IMR-90 (cell line): Measurements from ENCODE around the gene NHSL2. TPM values are rescaled to one million over a fixed set of nuclear protein-coding genes. Genes with fewer than 3 reads are reported as not detected.

ENCODE experiments used
- ATAC-seq: fragments of 200-7000 bp; cut with Tn5 transposase; 2 replicates; pipeline ENCODE4 v1.9.1; 2020; ENCODE audit warnings: low read depth, mild to moderate bottlenecking, moderate library complexity
- BruUV-seq: library from RNA; stranded (reverse); fragments of 400-500 nt; replicated peaks from 2 replicates; lab custom pipeline; 2021; lab: Mats Ljungman, UMichigan
- CTCF ChIA-PET: fragments of 300-600 bp; formaldehyde crosslinking; extraction: SDS; loops from one replicate; lab custom pipeline; 2021; ENCODE audit warnings: antibody characterized with exemption; lab: Yijun Ruan, JAX
- POLR2A ChIA-PET: fragments of 300-600 bp; sonication (Branson Sonifier 250); formaldehyde crosslinking; loops from one replicate; lab custom pipeline; 2022; ENCODE audit warnings: antibody characterized with exemption; ENCODE audit not compliant: unreplicated experiment; lab: Charles Lee
- DNase-seq: peaks from one replicate; pipeline ENCODE4 v3.0.0; 2013
- H2AFZ ChIP-seq: replicated peaks from 2 replicates; pipeline ENCODE3; 2013; ENCODE audit warnings: low read length, mild to moderate bottlenecking; ENCODE audit not compliant: poor library complexity
- H2AK5ac ChIP-seq: 2 replicates; pipeline ENCODE4 v1.6.1; 2013; ENCODE audit warnings: low read depth, low read length, inconsistent platforms
- H2AK9ac ChIP-seq: replicated peaks from 2 replicates; pipeline ENCODE3; 2013; ENCODE audit warnings: mild to moderate bottlenecking, low read depth, low read length, moderate library complexity; ENCODE audit not compliant: poor library complexity
- H2BK120ac ChIP-seq: 2 replicates; pipeline ENCODE4 v1.6.1; 2013; ENCODE audit warnings: low read depth, low read length, inconsistent platforms
- H2BK15ac ChIP-seq: 3 replicates; pipeline ENCODE4 v1.6.1; 2013; ENCODE audit warnings: low read depth, low read length, inconsistent platforms
- H2BK20ac ChIP-seq: 2 replicates; pipeline ENCODE4 v1.6.1; 2013; ENCODE audit warnings: low read depth, mild to moderate bottlenecking, inconsistent platforms, low read length, moderate library complexity
- H2BK5ac ChIP-seq: 2 replicates; pipeline ENCODE4 v1.6.1; 2013; ENCODE audit warnings: mild to moderate bottlenecking, low read depth, low read length, inconsistent platforms; ENCODE audit not compliant: poor library complexity, severe bottlenecking
- H3K14ac ChIP-seq: replicated peaks from 2 replicates; pipeline ENCODE4 v1.6.1; 2013; ENCODE audit warnings: low read depth, low read length, inconsistent platforms
- H3K18ac ChIP-seq: 2 replicates; pipeline ENCODE4 v1.6.1; 2013; ENCODE audit warnings: low read depth, low read length, control low read depth
- H3K23ac ChIP-seq: 2 replicates; pipeline ENCODE4 v1.6.1; 2013; ENCODE audit warnings: low read depth, low read length, inconsistent platforms
- H3K27ac ChIP-seq: 2 replicates; pipeline ENCODE4 v1.5.1; 2013; ENCODE audit warnings: mild to moderate bottlenecking, control low read depth, low read length; ENCODE audit not compliant: insufficient read depth
- H3K27me3 ChIP-seq: 2 replicates; pipeline ENCODE4 v1.6.1; 2013; ENCODE audit warnings: low read length; ENCODE audit not compliant: control insufficient read depth, insufficient read depth
- H3K36me3 ChIP-seq: 2 replicates; pipeline ENCODE4 v1.6.1; 2013; ENCODE audit warnings: low read length, mixed read lengths; ENCODE audit not compliant: control insufficient read depth, insufficient read depth
- H3K4ac ChIP-seq: 2 replicates; pipeline ENCODE4 v1.6.1; 2013; ENCODE audit warnings: low read depth, low read length, inconsistent platforms
- H3K4me1 ChIP-seq: 2 replicates; pipeline ENCODE4 v1.6.1; 2013; ENCODE audit warnings: low read length, mixed read lengths; ENCODE audit not compliant: control insufficient read depth, insufficient read depth
- H3K4me2 ChIP-seq: 2 replicates; pipeline ENCODE4 v1.6.1; 2013; ENCODE audit warnings: low read depth, mild to moderate bottlenecking, control low read depth, low read length, moderate library complexity
- H3K4me3 ChIP-seq: 2 replicates; pipeline ENCODE4 v1.5.1; 2013; ENCODE audit warnings: low read depth, mild to moderate bottlenecking, control low read depth, low read length, moderate library complexity; ENCODE audit not compliant: insufficient read depth
- H3K56ac ChIP-seq: 2 replicates; pipeline ENCODE4 v1.6.1; 2013; ENCODE audit warnings: low read length, inconsistent platforms; ENCODE audit not compliant: insufficient read depth; ENCODE audit errors: extremely low read depth
- H3K79me1 ChIP-seq, 2 experiments: 2 replicates each; pipeline ENCODE4 v1.6.1; 2013; ENCODE audit warnings: low read length in 2 of 2, inconsistent platforms in 1 of 2, low read depth in 1 of 2
- H3K9ac ChIP-seq: 2 replicates; pipeline ENCODE4 v1.6.1; 2013; ENCODE audit warnings: low read depth, low read length, control low read depth
- H3K9me1 ChIP-seq: 2 replicates; pipeline ENCODE4 v1.6.1; 2013; ENCODE audit warnings: low read length, inconsistent platforms; ENCODE audit not compliant: insufficient read depth
- H3K9me3 ChIP-seq: 2 replicates; pipeline ENCODE4 v1.6.1; 2013; ENCODE audit warnings: low read length; ENCODE audit not compliant: control insufficient read depth, insufficient read depth
- H4K20me1 ChIP-seq: 2 replicates; pipeline ENCODE4 v1.6.1; 2013; ENCODE audit warnings: low read length, inconsistent platforms; ENCODE audit not compliant: insufficient read depth
- H4K5ac ChIP-seq: 2 replicates; pipeline ENCODE4 v1.6.1; 2013; ENCODE audit warnings: mild to moderate bottlenecking, low read depth, low read length, control low read depth
- H4K8ac ChIP-seq, 2 experiments: 2 replicates each; pipeline ENCODE4 v1.6.1; 2013; ENCODE audit warnings: low read depth in 2 of 2, low read length in 2 of 2, control low read depth in 1 of 2, inconsistent platforms in 1 of 2
- H4K91ac ChIP-seq: 2 replicates; pipeline ENCODE4 v1.6.1; 2013; ENCODE audit warnings: low read depth, low read length, inconsistent platforms; ENCODE audit not compliant: insufficient read depth
- CEBPB ChIP-seq: IDR thresholded peaks from 2 replicates; pipeline ENCODE4 v1.6.1; 2012; ENCODE audit warnings: low read depth, low read length, improper control_type of control experiment
- RCOR1 ChIP-seq: IDR thresholded peaks from 2 replicates; pipeline ENCODE4 v1.6.1; 2012; ENCODE audit warnings: mild to moderate bottlenecking, low read length, improper control_type of control experiment; ENCODE audit not compliant: insufficient replicate concordance
- WGBS, 2 experiments: methylation state at CpG; one replicate each; pipeline versions ENCODE4 v1.1.5 to v1.1.7; 2013; ENCODE audit warnings: missing lambda C conversion rate in 2 of 2; ENCODE audit not compliant: insufficient read length in 1 of 2; ENCODE audit errors: extremely low coverage in 2 of 2; 5-methylcytosine and 5-hydroxymethylcytosine counted together
- dilution Hi-C: fragments of 300-500 bp; cut with HindIII; formaldehyde crosslinking; loops from one replicate; pipeline ENCODE4 v1.14.3; 2018; ENCODE audit warnings: low sequenced_read_pairs; ENCODE audit not compliant: unreplicated experiment
- in situ Hi-C: fragments of 300-500 bp; cut with MboI; formaldehyde crosslinking; loops from 3 replicates; pipeline ENCODE4 v1.14.3; 2019; ENCODE audit warnings: low sequenced_read_pairs, inconsistent platforms, mixed read lengths
- intact Hi-C: fragments of 100-400 bp; cut with micrococcal nuclease; formaldehyde crosslinking; loops from 2 replicates; pipeline ENCODE4 v1.10.0; 2022
- polyA plus RNA-seq, 3 experiments: library from polyadenylated mRNA; depleted of rRNA; stranded (reverse); fragments of >200 nt; gene quantifications; 2 replicates each; pipeline ENCODE4 v1.2.3, GENCODE V29; 2012; ENCODE audit warnings: low replicate concordance in 1 of 3
- total RNA-seq: library from RNA; depleted of rRNA; stranded (reverse); fragments of >200 nt; gene quantifications from 2 replicates; pipeline ENCODE4 v1.2.3, GENCODE V29; 2012
- TF ChIP-seq, protein P1 (sequence below): fragments of 150-350 bp; IDR thresholded peaks from 2 replicates; pipeline ENCODE4 v1.6.1; 2016; ENCODE audit warnings: low read depth, mild to moderate bottlenecking, low read length, moderate library complexity, borderline replicate concordance
- TF ChIP-seq, protein P2 (sequence below): conservative IDR thresholded peaks from 2 replicates; pipeline ENCODE4 v1.5.1; 2012; ENCODE audit warnings: mild to moderate bottlenecking, low read depth, low read length, improper control_type of control experiment

NHSL2 gene
- total and polyA plus RNA-seq, 2 of the 4 experiments (the other 2 are of a cell fraction): 0.72 to 0.75 TPM

DNA sequence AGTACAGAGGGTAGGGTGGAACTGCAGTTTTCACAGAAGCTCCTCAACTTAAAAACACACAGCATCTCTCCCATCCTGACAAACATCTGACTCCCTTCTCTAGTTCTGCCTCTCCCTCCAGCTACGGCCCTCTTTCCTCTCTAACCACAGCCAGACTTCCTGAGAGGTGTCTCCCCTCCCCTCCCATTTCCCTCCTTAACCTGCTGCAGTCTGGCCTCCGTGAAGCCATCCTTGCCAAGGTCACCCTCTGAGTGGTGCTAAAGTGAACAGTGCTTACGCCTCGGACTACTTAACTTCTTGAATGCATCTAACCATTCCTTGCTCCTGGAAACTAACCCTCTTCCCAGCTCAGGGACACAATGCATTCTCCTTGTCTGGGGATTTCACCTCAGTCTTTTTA, 167.8 kb downstream of the NHSL2 start:
- no peak overlapping the region for H3K56ac ChIP-seq
- no peak overlapping the region for H2BK15ac ChIP-seq
- H4K91ac ChIP-seq: no peak overlapping the region
- no peak overlapping the region for H2BK5ac ChIP-seq
- H3K4me2 ChIP-seq: no peak overlapping the region
- H2AK5ac ChIP-seq: no peak overlapping the region
- no peaks in the 10 kb centered on the region for H3K36me3 ChIP-seq
- no peaks in the 10 kb centered on the region for H3K4me1 ChIP-seq
- BruUV-seq: no TSS peak
- H2AK9ac ChIP-seq: no peak overlapping the region
- no peak overlapping the region for H4K5ac ChIP-seq
- intact Hi-C loops: no loop called here
- H2BK120ac ChIP-seq: no peak overlapping the region
- H2BK20ac ChIP-seq: no peak overlapping the region
- ChIA-PET POLR2A (no interaction called here), CTCF (no interaction called here)
- no peak for DNase-seq
- 60% methylated on average over 2 of the region's 4 CpGs; no CpG with 5 or more reads in 1 of the 2 experiments for WGBS, 2 experiments
- peaks cover 1% of the 10 kb centered on the region; the same call in 1 of the 2 replicates for H3K9me3 ChIP-seq
- no peak overlapping the region for H3K27ac ChIP-seq
- H3K14ac ChIP-seq: no peak overlapping the region
- TF ChIP-seq, protein P1, sequence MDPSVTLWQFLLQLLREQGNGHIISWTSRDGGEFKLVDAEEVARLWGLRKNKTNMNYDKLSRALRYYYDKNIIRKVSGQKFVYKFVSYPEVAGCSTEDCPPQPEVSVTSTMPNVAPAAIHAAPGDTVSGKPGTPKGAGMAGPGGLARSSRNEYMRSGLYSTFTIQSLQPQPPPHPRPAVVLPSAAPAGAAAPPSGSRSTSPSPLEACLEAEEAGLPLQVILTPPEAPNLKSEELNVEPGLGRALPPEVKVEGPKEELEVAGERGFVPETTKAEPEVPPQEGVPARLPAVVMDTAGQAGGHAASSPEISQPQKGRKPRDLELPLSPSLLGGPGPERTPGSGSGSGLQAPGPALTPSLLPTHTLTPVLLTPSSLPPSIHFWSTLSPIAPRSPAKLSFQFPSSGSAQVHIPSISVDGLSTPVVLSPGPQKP: no peak
- TF ChIP-seq, protein P2, sequence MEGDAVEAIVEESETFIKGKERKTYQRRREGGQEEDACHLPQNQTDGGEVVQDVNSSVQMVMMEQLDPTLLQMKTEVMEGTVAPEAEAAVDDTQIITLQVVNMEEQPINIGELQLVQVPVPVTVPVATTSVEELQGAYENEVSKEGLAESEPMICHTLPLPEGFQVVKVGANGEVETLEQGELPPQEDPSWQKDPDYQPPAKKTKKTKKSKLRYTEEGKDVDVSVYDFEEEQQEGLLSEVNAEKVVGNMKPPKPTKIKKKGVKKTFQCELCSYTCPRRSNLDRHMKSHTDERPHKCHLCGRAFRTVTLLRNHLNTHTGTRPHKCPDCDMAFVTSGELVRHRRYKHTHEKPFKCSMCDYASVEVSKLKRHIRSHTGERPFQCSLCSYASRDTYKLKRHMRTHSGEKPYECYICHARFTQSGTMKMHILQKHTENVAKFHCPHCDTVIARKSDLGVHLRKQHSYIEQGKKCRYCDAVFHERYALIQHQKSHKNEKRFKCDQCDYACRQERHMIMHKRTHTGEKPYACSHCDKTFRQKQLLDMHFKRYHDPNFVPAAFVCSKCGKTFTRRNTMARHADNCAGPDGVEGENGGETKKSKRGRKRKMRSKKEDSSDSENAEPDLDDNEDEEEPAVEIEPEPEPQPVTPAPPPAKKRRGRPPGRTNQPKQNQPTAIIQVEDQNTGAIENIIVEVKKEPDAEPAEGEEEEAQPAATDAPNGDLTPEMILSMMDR: no peak
- TF ChIP-seq RCOR1 (no peak), CEBPB (no peak)
- H3K9me1 ChIP-seq: no peaks in the 10 kb centered on the region; the same call in 1 of the 2 replicates
- no peak overlapping the region for H3K9ac ChIP-seq
- H3K79me1 ChIP-seq: no peaks in the 10 kb centered on the region
- H3K27me3 ChIP-seq: peaks cover 63% of the 10 kb centered on the region
- dilution Hi-C loops: no loop called here
- in situ Hi-C loops: no loop called here
- no peak for ATAC-seq
- H3K4ac ChIP-seq: no peak overlapping the region
- H3K4me3 ChIP-seq: no peak overlapping the region
- H3K18ac ChIP-seq: no peak overlapping the region
- no peaks in the 10 kb centered on the region for H4K20me1 ChIP-seq
- no peak overlapping the region for H4K8ac ChIP-seq
- no peak overlapping the region for H3K23ac ChIP-seq
- no peak overlapping the region for H2AFZ ChIP-seq
